ENCODE measurements around the gene CHML. TPM values are rescaled to one million over a fixed set of nuclear protein-coding genes. Genes with fewer than 3 reads are reported as not detected.

CHML gene
- total RNA-seq, 4 donors from 2014 or later, result 8.0 to 14.3 (median 12.1) TPM

DNA sequence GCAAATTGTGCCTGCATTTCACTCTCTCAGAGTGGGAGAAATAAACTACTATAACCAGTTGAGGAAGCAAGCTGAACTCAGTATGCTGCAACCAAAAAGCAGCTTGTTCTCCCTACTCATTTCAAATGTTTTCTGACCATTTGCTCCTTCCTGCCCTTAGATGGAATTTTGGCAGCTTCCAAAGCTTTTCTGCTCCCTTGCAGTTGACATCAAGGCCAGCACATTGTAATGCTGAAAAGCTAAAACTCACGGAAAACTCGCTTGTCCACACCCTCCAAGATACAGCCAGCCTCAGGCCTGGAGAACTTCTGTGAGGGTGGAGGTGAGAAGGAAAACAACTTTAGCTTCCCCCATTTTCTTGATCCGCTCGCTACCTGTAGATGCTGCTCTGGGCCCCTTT is 5.0 kb upstream of the CHML start:
- Histone ChIP-seq H3K9me3 (no peaks in the 10 kb centered on the region), H3K4me1 (peaks cover 8% of the 10 kb centered on the region), H3K4me3 (no peak overlapping the region)

GRCh38 chr1:241644259-241644658 is 4.1 kb upstream of the CHML start:
- DNase-seq (ENCODE audit: low spot score in 2 of 2), result no peak
- 93% methylated on average over 2 of the region's 2 CpGs for WGBS
- Histone ChIP-seq H3K27me3 (no peaks in the 10 kb centered on the region), H3K4me3 (no peak overlapping the region), H3K9me3 (no peaks in the 10 kb centered on the region), H3K4me1 (peaks cover 11% of the 10 kb centered on the region), H3K27ac (no peak overlapping the region), H3K36me3 (no peaks in the 10 kb centered on the region)
- TF ChIP-seq POLR2AphosphoS5 (IDR thresholded peaks at IDR 0.05), result no peak
- no peak for TF ChIP-seq POLR2A (IDR thresholded peaks at IDR 0.05)
- TF ChIP-seq CTCF (IDR thresholded peaks at IDR 0.05), result no peak
- TF ChIP-seq EP300 (IDR thresholded peaks at IDR 0.05), result no peak

More for the DNA sequence above, 5.0 kb upstream of the CHML start:
- 78% methylated on average over 4 of the region's 4 CpGs for WGBS
- H3K36me3 ChIP-seq, result no peaks in the 10 kb centered on the region
- H3K27ac ChIP-seq, result no peak overlapping the region
- no peak for TF ChIP-seq POLR2AphosphoS5 (IDR thresholded peaks at IDR 0.05)
- TF ChIP-seq CTCF (IDR thresholded peaks at IDR 0.05), result no peak
- TF ChIP-seq EP300 (IDR thresholded peaks at IDR 0.05), result no peak
- no peak for TF ChIP-seq POLR2A (IDR thresholded peaks at IDR 0.05)
- no peak for DNase-seq (ENCODE audit: low spot score in 2 of 2)
- no peaks in the 10 kb centered on the region for H3K27me3 ChIP-seq

- no peak overlapping the region for H3K4me3 ChIP-seq
- TF ChIP-seq CTCF (IDR thresholded peaks at IDR 0.05) (no peak), POLR2AphosphoS5 (IDR thresholded peaks at IDR 0.05) (no peak), EP300 (IDR thresholded peaks at IDR 0.05) (no peak), POLR2A (IDR thresholded peaks at IDR 0.05) (no peak)
- no peaks in the 10 kb centered on the region for H3K27me3 ChIP-seq
- peaks cover 28% of the 10 kb centered on the region for H3K4me1 ChIP-seq
- H3K36me3 ChIP-seq, result no peaks in the 10 kb centered on the region
- H3K9me3 ChIP-seq, result no peaks in the 10 kb centered on the region
- WGBS, result 91% methylated on average over 1 of the region's 1 CpG
- no peak overlapping the region for H3K27ac ChIP-seq
- no peak for DNase-seq (ENCODE audit: low spot score in 2 of 2)
These were observed 2.4 kb upstream of the CHML start for GRCh38 chr1:241642593-241642944.

DNA sequence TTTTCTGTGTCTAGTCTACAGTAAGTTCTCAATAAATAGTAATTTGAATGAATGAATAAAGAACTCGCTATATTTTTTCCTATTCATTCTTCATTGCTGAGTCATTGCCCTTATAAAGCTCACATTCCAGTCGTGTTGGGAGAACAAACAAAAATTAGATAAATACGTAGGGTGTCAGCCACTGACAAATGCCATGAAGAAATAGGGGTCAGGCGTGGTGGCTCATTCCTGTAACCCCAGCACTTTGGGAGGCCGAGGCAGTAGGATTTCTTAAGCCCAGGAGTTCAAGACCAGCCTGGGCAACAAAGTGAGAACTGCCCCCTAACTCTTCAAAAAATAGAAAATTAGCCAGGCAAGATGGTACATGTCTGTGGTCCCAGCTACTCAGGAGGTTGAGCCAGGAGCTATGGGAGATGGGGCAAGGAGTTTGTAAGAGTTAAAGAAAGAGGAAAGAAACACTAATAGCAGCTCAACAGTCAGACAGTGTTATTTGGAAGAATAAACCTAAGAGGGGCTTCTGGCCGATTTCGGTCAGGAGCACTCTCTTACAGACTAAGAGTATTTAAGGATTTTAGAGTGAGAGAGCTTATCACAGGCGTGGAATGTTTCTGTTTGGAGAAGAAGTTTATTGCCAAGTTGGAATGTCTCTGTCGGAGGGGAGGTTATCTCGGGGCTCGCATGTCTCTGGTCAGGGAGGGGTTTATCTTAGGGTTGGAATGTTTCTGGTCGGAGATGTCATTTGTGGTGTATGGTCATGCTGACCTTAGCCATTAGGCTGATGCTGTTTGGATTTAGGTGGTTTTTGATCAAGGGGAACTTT is 1.8 kb upstream of the CHML start:
- peaks cover 34% of the 10 kb centered on the region for H3K4me1 ChIP-seq
- WGBS, result 72% methylated on average over 12 of the region's 12 CpGs
- H3K4me3 ChIP-seq, result no peak overlapping the region
- H3K36me3 ChIP-seq, result no peaks in the 10 kb centered on the region
- DNase-seq (ENCODE audit: low spot score in 2 of 2), result no peak
- H3K27ac ChIP-seq, result no peak overlapping the region
- no peaks in the 10 kb centered on the region for H3K27me3 ChIP-seq
- no peaks in the 10 kb centered on the region for H3K9me3 ChIP-seq
- TF ChIP-seq POLR2A (IDR thresholded peaks at IDR 0.05) (no peak), POLR2AphosphoS5 (IDR thresholded peaks at IDR 0.05) (no peak), CTCF (IDR thresholded peaks at IDR 0.05) (no peak), EP300 (IDR thresholded peaks at IDR 0.05) (no peak)

- Histone ChIP-seq H3K27me3 (no peaks in the 10 kb centered on the region), H3K36me3 (no peaks in the 10 kb centered on the region), H3K4me1 (peaks cover 40% of the 10 kb centered on the region), H3K9me3 (no peaks in the 10 kb centered on the region), H3K27ac (peak overlapping the region; percentile 86), H3K4me3 (peak overlapping the region; percentile 83)
- no peak for DNase-seq (ENCODE audit: low spot score in 2 of 2)
- WGBS, result 72% methylated on average over 9 of the region's 9 CpGs
- TF ChIP-seq CTCF (IDR thresholded peaks at IDR 0.05) (no peak), POLR2A (IDR thresholded peaks at IDR 0.05) (no peak), EP300 (IDR thresholded peaks at IDR 0.05) (no peak), POLR2AphosphoS5 (IDR thresholded peaks at IDR 0.05) (no peak)
These were observed 876 bp upstream of the CHML start for GRCh38 chr1:241640867-241641622.
